ENCODE data around the gene PLA2G4A.

The PLA2G4A gene

DNA sequence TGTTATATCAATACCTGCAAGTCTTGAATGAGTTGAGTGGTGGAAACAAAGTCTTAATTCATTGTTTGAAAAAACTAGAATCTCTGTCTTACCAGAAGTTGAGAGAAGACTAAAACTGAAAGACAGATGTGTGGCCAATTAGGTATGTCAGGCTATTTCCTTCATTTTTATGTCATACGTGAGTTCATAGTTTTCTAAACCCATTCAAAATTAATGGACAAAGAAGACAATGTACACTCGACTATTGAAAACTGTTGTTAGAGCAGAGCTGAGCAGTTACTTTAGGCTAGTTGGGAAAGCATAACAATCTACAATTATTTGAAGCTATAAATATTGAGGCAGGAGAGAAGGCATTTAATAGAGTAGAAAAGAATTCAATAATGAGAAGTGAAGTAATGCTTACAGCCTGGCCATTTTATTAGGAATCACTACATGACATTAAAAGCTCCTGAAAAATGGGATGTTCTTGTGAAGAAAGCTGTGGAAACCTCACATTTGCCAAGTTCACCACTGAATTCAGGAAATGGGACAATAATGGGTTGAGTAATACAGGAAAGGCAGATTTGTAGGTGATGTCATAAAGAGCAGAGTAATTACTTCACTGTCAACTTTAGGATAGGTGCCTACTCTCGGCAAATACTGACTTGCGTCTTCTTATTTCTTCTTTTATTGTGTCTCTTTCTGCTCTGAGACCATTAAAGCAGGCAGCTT lies 204.4 kb downstream of the PLA2G4A start:
- no peak for DNase-seq

DNA sequence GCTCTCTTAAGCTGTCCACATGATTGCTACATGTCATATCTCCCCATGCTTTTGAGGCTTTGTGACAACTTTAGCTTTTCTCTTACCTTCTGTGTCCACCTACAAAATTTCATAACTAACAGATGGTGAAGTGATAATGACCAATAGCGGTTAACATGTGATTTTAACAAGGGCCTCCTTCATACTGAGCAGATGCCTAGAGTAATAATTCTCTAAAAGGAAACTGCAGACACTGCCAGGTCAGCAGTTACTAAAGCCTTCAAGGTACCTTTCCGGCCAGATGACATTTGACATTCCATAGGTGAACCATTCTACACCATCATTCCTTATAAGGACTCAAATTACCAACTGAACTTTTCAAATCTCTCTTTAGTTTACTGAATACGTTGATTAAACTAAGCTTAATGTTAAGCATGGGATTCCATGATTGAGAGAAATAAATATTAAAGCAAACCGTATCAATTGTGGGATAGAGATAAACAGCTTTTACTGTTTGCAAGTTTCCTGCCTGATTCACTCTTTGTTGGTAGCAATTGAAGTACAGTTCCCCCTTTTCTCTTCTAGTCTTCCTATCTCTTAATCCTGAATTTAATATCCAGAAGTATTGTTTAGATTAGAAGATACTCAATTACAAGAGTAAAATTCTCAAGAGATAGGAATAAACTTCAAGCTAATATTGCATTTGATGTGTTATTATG lies 205.1 kb downstream of the PLA2G4A start:
- no peak for DNase-seq

DNA sequence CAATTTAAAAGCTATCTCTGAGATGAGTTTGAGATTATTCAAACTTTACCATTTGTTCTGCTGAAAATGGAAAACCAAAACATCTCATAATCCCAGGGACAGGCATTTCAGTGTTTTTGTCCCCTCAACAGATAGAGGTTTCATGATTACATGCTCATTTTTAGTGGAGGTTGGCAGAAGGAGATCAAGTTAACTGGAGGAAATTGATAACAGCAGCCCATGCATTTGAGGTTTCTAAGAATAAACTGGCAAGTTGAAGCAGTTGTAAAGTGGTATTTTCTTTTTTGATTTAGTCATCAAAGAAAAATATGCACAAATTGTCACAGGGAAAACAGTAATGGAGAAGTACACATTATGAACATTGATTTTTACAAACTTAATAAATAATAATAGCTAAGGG lies 205.8 kb downstream of the PLA2G4A start:
- no peak for DNase-seq

DNA sequence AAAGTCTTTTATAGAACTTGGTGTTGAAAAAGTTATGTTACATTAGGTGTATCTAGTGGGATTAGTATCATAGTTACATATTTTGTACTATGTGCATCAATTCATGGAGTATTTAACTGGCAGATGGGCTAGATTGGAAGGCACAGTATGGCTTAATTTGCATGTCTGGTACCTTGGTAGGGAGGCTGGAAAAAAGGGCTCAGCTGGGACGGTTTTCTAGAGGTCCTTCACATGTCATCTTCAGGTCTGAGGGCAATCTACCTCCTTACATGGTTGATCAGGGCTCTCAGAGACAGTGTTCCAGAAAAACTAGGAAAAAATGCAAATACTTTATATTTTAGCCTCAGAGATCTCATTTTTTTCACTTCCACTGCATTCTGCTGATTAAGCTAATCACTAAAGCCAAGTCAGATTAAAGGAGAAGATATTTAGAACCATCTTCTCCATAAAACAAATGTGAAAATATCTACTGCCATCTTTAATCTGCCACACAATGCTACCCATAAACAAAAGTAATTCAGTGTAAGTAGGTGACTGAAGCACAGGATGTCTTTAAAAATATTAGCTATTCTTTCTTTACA lies 209.3 kb downstream of the PLA2G4A start:
- no peak for DNase-seq
